ENCODE measurements around the gene RAB43.

- TF ChIP-seq EZH2phosphoT487 (IDR thresholded peaks at IDR 0.05; ENCODE audit: borderline replicate concordance, low read length) (no peak), CTCF (conservative IDR thresholded peaks at IDR 0.05; ENCODE audit: low read depth, low read length) (no peak)
These were observed 36.4 kb downstream of the RAB43 start for GRCh38 chr3:129085165-129085715.

All from PC-3 (cell line).